PC-9 (cell line): ENCODE measurements around the gene CYTH2.

ENCODE experiments used
- CTCF ChIP-seq: fragments of 200-600 bp; sonication (generic); conservative IDR thresholded peaks from 2 replicates; pipeline ENCODE4 v1.6.1; 2017; ENCODE audit warnings: mixed run types, antibody characterized with exemption, mild to moderate bottlenecking, moderate library complexity
- EZH2 ChIP-seq: fragments of 200-600 bp; sonication (generic); IDR thresholded peaks from 2 replicates; pipeline ENCODE4 v1.8.0; 2017; ENCODE audit warnings: antibody characterized with exemption, low read depth

- no peak for TF ChIP-seq CTCF
- TF ChIP-seq EZH2, result no peak
These were observed 61.6 kb downstream of the CYTH2 start for GRCh38 chr19:48530770-48531169.
